ENCODE data around the gene TRIP13.
"Not testable (repeated sequence)": the region's sequence is repeated elsewhere in the genome, so short reads cannot be mapped to it uniquely, and the experiment has no call there.

Gene TRIP13

DNA sequence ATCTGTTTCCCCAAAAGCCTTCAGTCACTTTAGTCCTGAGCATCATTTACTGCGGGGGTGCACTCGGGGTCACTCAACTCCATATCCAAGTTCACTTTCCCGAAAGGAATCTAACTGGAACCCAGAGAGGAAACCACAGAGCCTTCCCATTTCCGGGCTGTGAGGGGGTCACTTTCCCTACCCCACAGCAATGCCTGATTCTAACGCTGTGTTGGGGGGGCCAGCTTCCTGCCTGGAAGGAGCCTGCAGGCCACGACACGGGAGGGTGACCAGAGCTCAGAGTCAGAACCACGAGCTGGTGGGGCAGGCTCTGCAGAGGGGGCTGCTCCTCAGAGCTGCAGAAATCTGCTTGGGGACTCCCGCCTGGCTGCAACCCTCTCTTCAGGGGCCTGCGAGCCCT, 20.4 kb upstream of the TRIP13 start:
- no peak for DNase-seq (ENCODE audit: low read depth in 3 of 3)

- DNase-seq (ENCODE audit: low read depth in 3 of 3): no peak
Observed at GRCh38 chr5:873328-873727, 19.4 kb upstream of the TRIP13 start.

- no peak for DNase-seq (ENCODE audit: low read depth in 3 of 3)
Observed at GRCh38 chr5:875931-876330, 16.8 kb upstream of the TRIP13 start.

- DNase-seq (ENCODE audit: low read depth in 3 of 3): no peak
Observed at GRCh38 chr5:876398-877365, 16.0 kb upstream of the TRIP13 start.

- DNase-seq (ENCODE audit: low read depth in 3 of 3): no peak
Observed at GRCh38 chr5:878125-878524, 14.6 kb upstream of the TRIP13 start.

DNA sequence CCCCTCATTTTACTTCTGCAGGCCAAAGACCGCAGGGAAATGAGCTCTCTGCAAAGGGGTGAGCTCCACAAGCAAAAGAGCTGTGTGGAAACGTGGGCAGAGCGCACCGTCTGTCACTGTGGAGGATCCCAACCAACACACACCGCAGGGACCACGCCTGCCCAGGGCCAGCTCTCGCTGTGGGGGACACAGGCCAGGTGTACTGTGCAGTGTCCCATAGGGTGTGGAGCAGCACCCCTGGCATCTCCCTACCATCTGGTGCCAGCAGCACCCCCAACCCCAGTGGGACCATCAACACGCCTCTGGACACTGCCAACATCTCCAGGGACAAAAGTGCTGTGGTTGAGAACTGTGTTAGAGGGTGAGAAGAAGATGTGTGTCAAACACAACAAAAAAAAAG, 14.0 kb upstream of the TRIP13 start:
- not testable (repeated sequence) for DNase-seq (ENCODE audit: low read depth in 3 of 3)

GRCh38 chr5:880816-881550, 11.7 kb upstream of the TRIP13 start:
- no peak for DNase-seq (ENCODE audit: low read depth in 3 of 3)

DNA sequence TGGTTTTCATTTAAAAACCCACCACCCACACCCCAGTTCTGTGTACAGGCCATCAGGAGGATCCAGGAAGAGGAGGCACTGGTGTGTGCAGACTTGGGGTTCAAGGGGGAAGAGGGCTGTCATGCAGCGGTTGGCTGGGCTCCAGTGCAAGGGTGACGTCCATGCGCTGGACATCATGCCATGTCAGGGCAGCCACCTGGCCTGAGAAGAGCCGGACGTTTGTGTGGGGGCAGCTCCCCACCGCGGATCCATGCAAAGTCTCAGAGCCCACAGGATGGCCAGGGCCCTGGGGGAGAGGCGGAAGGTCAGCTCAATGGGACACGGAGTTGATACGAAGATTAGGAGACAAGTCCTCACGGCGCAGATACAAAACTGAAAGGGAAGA, 11.1 kb upstream of the TRIP13 start:
- DNase-seq (ENCODE audit: low read depth in 3 of 3): no peak

DNA sequence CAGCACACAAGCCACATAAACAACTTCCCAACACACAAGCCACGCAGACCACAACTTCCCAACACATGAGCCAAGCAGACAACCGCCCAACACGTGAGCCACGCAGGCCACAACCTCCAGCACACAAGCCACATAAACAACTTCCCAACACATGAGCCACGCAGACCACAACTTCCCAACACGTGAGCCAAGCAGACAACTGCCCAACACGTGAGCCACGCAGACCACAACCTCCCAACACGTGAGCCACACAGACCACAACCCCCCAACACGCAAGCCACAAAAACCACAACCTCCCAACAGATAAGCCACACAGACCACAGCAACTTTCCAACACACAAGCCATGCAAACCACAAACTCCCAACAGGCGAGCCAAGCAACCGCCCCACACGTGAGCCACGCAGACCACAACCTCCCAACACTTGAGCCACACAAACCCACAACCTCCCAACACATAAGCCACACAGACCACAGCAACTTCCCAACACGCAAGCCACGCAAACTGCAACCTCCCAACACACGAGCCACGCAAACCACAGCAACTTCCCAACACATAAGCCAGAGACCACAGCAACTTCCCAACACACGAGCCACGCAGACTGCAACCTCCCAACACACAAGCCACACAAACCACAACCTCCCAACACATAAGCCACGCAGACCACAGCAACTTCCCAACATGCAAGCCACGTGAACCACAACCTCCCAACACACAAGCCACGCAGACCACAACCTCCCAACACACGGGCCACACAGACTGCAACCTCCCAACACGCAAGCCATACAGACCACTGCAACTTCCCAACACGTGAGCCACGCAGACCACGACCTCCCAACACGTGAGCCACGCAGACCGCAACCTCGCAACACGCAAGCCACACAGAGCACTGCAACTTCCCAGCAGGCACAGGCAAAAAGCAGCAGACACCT, 10.2 kb upstream of the TRIP13 start:
- DNase-seq (ENCODE audit: low read depth in 3 of 3): no peak

- no peak for DNase-seq (ENCODE audit: low read depth in 3 of 3)
Observed at GRCh38 chr5:883475-884181, 9.1 kb upstream of the TRIP13 start.

GRCh38 chr5:884345-885126, 8.1 kb upstream of the TRIP13 start:
- DNase-seq (ENCODE audit: low read depth in 3 of 3): no peak

- no peak for DNase-seq (ENCODE audit: low read depth in 3 of 3)
Observed at GRCh38 chr5:885127-885442, 7.6 kb upstream of the TRIP13 start.

DNA sequence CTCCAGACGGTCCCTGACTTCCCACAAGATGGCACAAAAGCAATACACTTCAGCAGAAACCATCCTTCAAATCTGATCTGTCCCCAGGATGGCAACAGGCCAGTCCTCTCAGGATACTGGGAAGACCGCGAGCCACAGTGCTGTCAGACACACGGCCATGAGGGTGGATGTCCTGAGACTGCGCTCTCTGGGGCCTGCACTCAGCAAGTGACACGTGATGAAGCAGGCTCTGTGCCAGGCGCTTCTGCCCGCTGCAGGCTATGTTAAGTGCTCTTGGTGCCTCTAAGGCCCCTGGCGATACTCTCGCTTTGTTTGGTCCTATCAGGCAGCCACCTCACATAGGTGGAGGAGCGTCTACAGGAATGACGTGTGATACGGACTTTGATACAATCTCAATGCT, 7.2 kb upstream of the TRIP13 start:
- DNase-seq (ENCODE audit: low read depth in 3 of 3): no peak

DNA sequence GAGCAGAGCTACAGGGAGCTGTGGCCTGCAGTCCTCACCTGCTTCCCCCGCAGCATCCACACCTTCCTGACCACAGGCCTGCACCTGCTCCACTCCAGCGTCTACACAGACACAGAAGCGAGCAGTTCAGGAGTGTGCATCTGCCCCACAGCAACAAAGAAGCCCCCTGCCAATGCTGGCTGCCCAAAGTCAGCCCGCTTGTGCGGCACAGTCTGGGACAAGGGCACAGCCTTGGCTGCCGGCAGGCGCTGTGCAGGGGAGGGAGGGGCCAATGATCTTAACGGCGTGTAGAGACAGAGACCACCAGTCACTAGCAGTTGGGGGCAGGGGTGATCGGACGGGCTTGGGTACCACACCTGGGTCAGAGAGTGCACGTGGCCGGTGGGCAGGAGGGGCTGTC, 6.6 kb upstream of the TRIP13 start:
- no peak for DNase-seq (ENCODE audit: low read depth in 3 of 3)

DNA sequence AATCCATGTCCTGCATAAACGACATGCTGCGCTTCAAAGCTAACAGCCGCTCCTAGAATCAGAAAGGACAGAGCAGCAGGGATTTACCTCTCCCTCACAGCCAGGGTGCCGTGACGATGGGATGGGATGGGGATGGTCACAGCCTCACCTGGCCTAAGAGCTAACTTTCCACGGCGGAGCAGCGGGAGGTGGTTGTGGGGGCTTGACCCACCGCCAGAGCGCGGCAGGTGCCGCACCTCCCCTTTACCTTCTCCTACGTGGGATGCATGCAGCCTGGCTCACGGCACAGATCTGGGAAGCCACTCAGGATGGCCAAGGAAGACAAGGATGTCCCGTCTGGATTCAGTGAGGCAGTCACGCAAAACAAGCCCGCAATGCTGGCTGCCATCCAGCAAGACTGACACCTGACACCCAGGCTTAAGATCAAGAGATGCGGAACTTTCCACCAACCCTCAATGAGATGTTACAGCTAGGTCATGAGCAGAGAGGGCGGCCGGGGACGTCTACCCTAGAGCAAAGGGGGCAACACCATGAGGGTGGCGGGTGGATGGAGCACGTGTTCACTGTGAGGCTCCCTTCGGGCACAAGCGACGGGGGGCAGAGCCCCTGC, 5.9 kb upstream of the TRIP13 start:
- DNase-seq (ENCODE audit: low read depth in 3 of 3): no peak

GRCh38 chr5:887947-888637, 4.6 kb upstream of the TRIP13 start:
- no peak for DNase-seq (ENCODE audit: low read depth in 3 of 3)

GRCh38 chr5:888638-889035, 4.0 kb upstream of the TRIP13 start:
- no peak for DNase-seq (ENCODE audit: low read depth in 3 of 3)

DNA sequence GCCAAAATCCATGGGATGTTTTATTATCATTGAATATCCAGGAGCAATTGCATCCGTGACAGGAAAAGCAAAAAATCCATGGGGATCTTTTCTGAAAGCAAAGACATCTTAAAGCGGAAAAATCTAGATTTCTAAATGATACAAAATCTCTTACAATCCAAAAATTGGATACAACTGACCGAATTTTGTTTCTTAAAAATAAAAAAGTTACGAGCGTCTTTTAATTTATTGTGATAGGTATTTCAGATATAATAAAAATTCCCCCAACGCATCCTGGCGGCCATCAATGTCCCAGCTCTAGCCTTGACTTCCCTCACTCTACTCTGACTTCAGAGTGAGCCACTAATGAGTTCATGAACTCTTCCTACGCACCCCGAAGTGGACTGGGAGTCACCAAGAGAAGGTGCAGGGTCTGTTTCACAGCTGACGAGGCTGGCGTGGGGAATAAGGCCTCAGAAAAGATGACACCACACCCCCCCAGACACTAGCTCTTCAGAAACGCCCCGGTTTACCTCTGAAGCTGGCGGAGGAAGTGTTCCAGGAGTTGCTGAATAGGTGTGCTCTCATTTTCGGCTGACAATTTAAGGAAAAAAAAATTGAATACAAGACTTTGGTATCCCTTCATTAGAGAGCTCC, 3.5 kb upstream of the TRIP13 start:
- no peak for DNase-seq (ENCODE audit: low read depth in 3 of 3)

Data from stimulated activated CD4-positive, alpha-beta T cell treated with anti-CD3 and anti-CD28 coated beads, TNF-alpha, amount 100 ng/mL, for 24 hours (primary cell).